Activated CD8-positive, alpha-beta T cell treated with anti-CD3 and anti-CD28 coated beads for 36 hours (primary cell): ENCODE data around the gene ANTKMT. TPM values are rescaled to one million over a fixed set of nuclear protein-coding genes. Genes with fewer than 3 reads are reported as not detected.

ENCODE experiments used
- ATAC-seq: fragments of 200-7000 bp; cut with Tn5 transposase; one replicate; pipeline ENCODE4 v1.10.0; 2021; ENCODE audit warnings: mild to moderate bottlenecking, moderate library complexity
- CTCF ChIA-PET: fragments of 350-600 bp; sonication (Branson Sonifier 250); formaldehyde crosslinking; loops from one replicate; lab custom pipeline; 2021; ENCODE audit warnings: antibody characterized with exemption; lab: Charles Lee
- POLR2A ChIA-PET: fragments of 350-600 bp; sonication (Branson Sonifier 250); formaldehyde crosslinking; loops from one replicate; lab custom pipeline; 2021; ENCODE audit warnings: antibody characterized with exemption; lab: Charles Lee
- DNase-seq: peaks from one replicate; pipeline ENCODE4 v3.0.0-alpha.2; 2020
- H3K27ac Mint-ChIP-seq: one replicate; pipeline ENCODE4 v1.8.0; 2021; ENCODE audit warnings: mild to moderate bottlenecking, mixed read lengths
- H3K27me3 Mint-ChIP-seq: one replicate; pipeline ENCODE4 v1.8.0; 2021; ENCODE audit warnings: mixed read lengths
- H3K36me3 Mint-ChIP-seq: one replicate; pipeline ENCODE4 v1.8.0; 2021; ENCODE audit warnings: low read depth, mixed read lengths
- H3K4me1 Mint-ChIP-seq: one replicate; pipeline ENCODE4 v1.8.0; 2021; ENCODE audit warnings: low read depth, mixed read lengths
- H3K4me3 Mint-ChIP-seq: one replicate; pipeline ENCODE4 v1.8.0; 2021; ENCODE audit warnings: mild to moderate bottlenecking, moderate library complexity, mixed read lengths
- H3K9me3 Mint-ChIP-seq: one replicate; pipeline ENCODE4 v1.8.0; 2021; ENCODE audit warnings: mixed read lengths
- intact Hi-C: fragments of 100-400 bp; cut with micrococcal nuclease; formaldehyde crosslinking; loops from one replicate; pipeline ENCODE4 v1.10.0; 2022
- total RNA-seq, 2 experiments: library from RNA; stranded (reverse); gene quantifications; one replicate each; pipeline ENCODE4 v1.2.3, GENCODE V29; 2021
- TF ChIP-seq, protein P1 (sequence below): fragments of 200-600 bp; IDR thresholded peaks from one replicate; pipeline ENCODE4 v1.8.0; 2022; ENCODE audit warnings: antibody characterized with exemption, mild to moderate bottlenecking

Gene ANTKMT
- total RNA-seq, 2 experiments from 2014 or later: 34.3 to 38.4 TPM

DNA sequence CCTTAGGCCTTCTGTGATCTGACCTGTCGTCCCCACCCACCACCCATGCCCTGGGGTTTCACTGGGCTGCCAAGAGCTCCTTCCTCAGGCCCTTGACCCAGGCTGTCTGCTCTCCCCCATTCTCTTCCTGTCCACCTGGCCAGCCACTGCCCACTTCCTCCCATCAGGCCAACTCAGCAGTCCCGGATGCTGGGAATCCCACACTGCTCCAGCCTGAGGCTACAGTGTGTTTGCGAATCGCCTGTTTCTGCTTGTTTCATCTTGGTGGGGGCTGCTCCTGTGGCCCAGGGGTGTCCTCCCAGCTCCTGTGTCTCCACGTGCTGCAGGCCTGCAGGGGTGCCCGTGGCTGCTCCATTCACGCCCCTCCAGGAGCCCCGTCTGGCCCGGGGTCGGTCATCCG is 6.9 kb upstream of the ANTKMT start:
- CTCF ChIA-PET: interaction anchor here (2.9 to 11.9 kb wide), 3 partner anchors 11 to 72 kb away, joined by 13 to 207 read pairs (median 149); partner anchors contain the start of genes ANTKMT, CCDC78, CHTF18 and HAGHL
- H3K4me3 Mint-ChIP-seq: no peak overlapping the region

DNA sequence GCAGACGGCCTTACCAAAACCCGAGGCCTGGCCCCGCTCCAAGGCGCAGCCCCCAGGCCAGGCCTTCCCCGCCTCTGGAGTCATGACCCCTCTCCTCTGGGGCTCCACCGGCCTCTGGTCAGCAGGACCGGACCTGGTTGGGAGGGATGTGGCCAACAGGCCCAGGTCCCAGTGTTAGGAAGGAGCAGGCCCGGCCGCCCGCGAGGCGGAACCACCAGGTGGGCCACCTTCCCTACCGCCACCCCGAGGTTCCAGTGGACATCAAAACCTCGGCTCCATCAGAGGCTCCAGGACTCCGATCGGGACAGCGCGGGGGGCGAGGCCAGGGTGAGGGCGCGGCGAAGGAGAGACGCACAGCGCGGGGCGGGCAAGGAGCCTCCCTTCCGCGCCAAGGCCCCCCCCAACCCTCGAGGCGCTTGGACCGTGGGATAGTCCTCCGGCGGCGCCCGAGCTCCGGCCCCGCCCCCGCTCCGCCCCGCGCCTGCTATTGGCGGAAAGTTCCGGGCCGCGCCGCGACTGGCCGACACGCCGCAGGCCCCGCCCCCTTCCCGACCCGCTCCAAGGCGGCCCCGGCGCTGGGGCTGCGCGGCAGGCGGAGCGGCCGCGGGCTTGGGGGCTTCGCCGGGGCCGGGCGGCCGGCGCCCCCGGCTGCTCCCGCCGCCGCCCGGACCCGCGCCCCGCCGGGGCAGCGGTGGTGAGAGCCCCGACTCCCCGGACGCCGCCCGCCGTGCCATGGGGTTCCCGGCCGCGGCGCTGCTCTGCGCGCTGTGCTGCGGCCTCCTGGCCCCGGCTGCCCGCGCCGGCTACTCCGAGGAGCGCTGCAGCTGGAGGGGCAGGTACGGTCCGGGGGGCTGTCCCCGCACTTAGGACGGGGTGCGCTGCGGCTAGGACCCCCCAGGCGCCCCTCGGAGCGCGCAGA is 6.1 kb upstream of the ANTKMT start, which contains the start of gene METRN:
Gene METRN, plus strand, starts transcription at position 561 of the 919 bp plus-strand sequence. Its CDS starts 172 bp downstream, at position 733.
- ATAC-seq (peak; percentile 87), DNase-seq (peak; percentile 94)
- ChIA-PET CTCF (interaction anchor here (0.9 to 11.9 kb wide), 7 partner anchors 11 to 71 kb away, joined by 3 to 207 read pairs (median 3); partner anchors contain the start of genes ANTKMT, CCDC78, CHTF18 and CIAO3), POLR2A (interaction anchor here (1.1 to 3.9 kb wide), 5 partner anchors 11 to 71 kb away, joined by 3 to 37 read pairs (median 4); partner anchors contain the start of genes CCDC78 and HAGHL)
- peak within 1 kb of the TSS; percentile 80 for H3K4me3 Mint-ChIP-seq
- H3K4me1 Mint-ChIP-seq: peaks cover 21% of the 10 kb centered on the region
- H3K27me3 Mint-ChIP-seq: peaks cover 12% of the 10 kb centered on the region
- no peak within 1 kb of the TSS for H3K27ac Mint-ChIP-seq
- intact Hi-C loops: no loop called here
- H3K9me3 Mint-ChIP-seq: no peaks in the 10 kb centered on the region
- TF ChIP-seq, protein P1, sequence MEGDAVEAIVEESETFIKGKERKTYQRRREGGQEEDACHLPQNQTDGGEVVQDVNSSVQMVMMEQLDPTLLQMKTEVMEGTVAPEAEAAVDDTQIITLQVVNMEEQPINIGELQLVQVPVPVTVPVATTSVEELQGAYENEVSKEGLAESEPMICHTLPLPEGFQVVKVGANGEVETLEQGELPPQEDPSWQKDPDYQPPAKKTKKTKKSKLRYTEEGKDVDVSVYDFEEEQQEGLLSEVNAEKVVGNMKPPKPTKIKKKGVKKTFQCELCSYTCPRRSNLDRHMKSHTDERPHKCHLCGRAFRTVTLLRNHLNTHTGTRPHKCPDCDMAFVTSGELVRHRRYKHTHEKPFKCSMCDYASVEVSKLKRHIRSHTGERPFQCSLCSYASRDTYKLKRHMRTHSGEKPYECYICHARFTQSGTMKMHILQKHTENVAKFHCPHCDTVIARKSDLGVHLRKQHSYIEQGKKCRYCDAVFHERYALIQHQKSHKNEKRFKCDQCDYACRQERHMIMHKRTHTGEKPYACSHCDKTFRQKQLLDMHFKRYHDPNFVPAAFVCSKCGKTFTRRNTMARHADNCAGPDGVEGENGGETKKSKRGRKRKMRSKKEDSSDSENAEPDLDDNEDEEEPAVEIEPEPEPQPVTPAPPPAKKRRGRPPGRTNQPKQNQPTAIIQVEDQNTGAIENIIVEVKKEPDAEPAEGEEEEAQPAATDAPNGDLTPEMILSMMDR: no peak
- H3K36me3 Mint-ChIP-seq: no peaks in the 10 kb centered on the region

More for the DNA sequence above, 6.9 kb upstream of the ANTKMT start:
- intact Hi-C loops: no loop called here
- TF ChIP-seq, protein P1: no peak
- no peaks in the 10 kb centered on the region for H3K36me3 Mint-ChIP-seq
- ATAC-seq: no peak
- no peak overlapping the region for H3K27ac Mint-ChIP-seq
- H3K4me1 Mint-ChIP-seq: peaks cover 16% of the 10 kb centered on the region
- no peaks in the 10 kb centered on the region for H3K9me3 Mint-ChIP-seq
- POLR2A ChIA-PET: interaction anchor here (1.5 to 3.9 kb wide), 2 partner anchors 12 to 19 kb away, joined by 3 to 37 read pairs; partner anchors contain the start of genes CCDC78 and HAGHL
- peaks cover 17% of the 10 kb centered on the region for H3K27me3 Mint-ChIP-seq
- DNase-seq: no peak

DNA sequence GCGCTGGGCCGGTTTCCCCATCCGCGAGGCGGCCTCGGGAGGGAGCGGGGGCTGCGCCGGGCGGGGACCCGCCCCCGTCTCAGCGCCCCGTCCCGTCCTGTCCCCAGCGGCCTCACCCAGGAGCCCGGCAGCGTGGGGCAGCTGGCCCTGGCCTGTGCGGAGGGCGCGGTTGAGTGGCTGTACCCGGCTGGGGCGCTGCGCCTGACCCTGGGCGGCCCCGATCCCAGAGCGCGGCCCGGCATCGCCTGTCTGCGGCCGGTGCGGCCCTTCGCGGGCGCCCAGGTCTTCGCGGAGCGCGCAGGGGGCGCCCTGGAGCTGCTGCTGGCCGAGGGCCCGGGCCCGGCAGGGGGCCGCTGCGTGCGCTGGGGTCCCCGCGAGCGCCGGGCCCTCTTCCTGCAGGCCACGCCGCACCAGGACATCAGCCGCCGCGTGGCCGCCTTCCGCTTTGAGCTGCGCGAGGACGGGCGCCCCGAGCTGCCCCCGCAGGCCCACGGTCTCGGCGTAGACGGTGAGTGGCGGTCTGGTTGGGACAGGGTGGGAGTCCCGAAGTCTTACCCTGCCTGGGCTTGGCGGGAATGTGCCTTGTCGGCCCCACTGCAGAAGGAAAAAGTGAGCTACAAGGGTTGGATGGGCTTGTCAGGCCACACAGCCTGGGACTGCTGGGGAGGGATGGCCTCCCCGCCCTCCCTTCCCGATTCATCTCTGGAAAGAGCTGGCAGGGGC is 5.3 kb upstream of the ANTKMT start:
- Mint-ChIP-seq H3K9me3 (no peaks in the 10 kb centered on the region), H3K4me1 (peaks cover 27% of the 10 kb centered on the region), H3K27me3 (peaks cover 10% of the 10 kb centered on the region), H3K36me3 (no peaks in the 10 kb centered on the region), H3K27ac (no peak overlapping the region), H3K4me3 (peak overlapping the region; percentile 80)
- intact Hi-C loops: no loop called here
- DNase-seq: no peak
- TF ChIP-seq, protein P1: peak; percentile 40
- ChIA-PET CTCF (interaction anchor here (0.8 to 11.9 kb wide), 10 partner anchors 8 to 70 kb away, joined by 3 to 207 read pairs (median 3); partner anchors contain the start of genes ANTKMT, CCDC78, CHTF18 and CIAO3), POLR2A (interaction anchor here (1.1 to 3.9 kb wide), 9 partner anchors 11 to 70 kb away, joined by 3 to 37 read pairs (median 5); partner anchors contain the start of genes CCDC78, HAGHL and STUB1)
- ATAC-seq: peak; percentile 10

DNA sequence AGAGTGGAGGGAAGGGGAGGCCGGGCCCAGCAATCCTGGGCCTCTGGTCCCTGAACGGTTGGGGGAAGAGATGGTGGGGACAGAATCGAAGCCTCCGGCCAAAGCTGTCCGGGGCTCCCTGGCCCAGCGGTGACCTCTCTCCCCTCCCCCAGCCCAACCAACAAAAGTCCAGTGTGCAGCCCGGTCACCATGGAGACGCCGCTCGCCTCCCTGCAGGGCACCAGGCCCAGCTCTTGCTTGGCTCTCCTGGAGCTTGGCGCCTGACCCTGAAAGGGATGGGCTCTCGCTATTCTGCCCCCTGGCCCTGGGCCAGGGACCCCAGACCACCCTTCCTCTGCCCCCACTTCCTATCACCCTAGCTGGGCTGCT is 4.8 kb upstream of the ANTKMT start:
- TF ChIP-seq, protein P1: no peak
- ChIA-PET CTCF (interaction anchor here (0.8 to 11.9 kb wide), 7 partner anchors 9 to 69 kb away, joined by 3 to 207 read pairs (median 3); partner anchors contain the start of genes ANTKMT, CCDC78, CHTF18 and HAGHL), POLR2A (interaction anchor here (1.1 to 3.9 kb wide), 9 partner anchors 10 to 69 kb away, joined by 3 to 37 read pairs (median 5); partner anchors contain the start of genes CCDC78, HAGHL and STUB1)
- peak overlapping the region; percentile 80 for H3K4me3 Mint-ChIP-seq
- intact Hi-C loops: no loop called here
- DNase-seq: no peak
- H3K4me1 Mint-ChIP-seq: peaks cover 27% of the 10 kb centered on the region
- no peak for ATAC-seq
- H3K36me3 Mint-ChIP-seq: no peaks in the 10 kb centered on the region
- peaks cover 10% of the 10 kb centered on the region for H3K27me3 Mint-ChIP-seq
- H3K27ac Mint-ChIP-seq: no peak overlapping the region
- no peaks in the 10 kb centered on the region for H3K9me3 Mint-ChIP-seq
